B cell (primary cell): ENCODE measurements around the gene PTPRN2. TPM values are rescaled to one million over a fixed set of nuclear protein-coding genes. Genes with fewer than 3 reads are reported as not detected.

Experiments used
- ATAC-seq: fragments of 200-7000 bp; cut with Tn5 transposase; one replicate; pipeline ENCODE4 v1.10.0; 2021; ENCODE audit warnings: low read depth, mild to moderate bottlenecking, moderate number of reproducible peaks, moderate library complexity
- CTCF ChIA-PET: fragments of 350-600 bp; sonication (Branson Sonifier 250); formaldehyde crosslinking; loops from one replicate; lab custom pipeline; 2021; ENCODE audit warnings: antibody characterized with exemption, inconsistent platforms; lab: Charles Lee
- POLR2A ChIA-PET: fragments of 350-600 bp; sonication (Branson Sonifier 250); formaldehyde crosslinking; loops from one replicate; lab custom pipeline; 2021; ENCODE audit warnings: antibody characterized with exemption; lab: Charles Lee
- DNase-seq: peaks from one replicate; pipeline ENCODE4 v3.0.0; 2013
- H2AFZ ChIP-seq: 2 replicates; pipeline ENCODE4 v1.6.1; 2012; ENCODE audit warnings: mild to moderate bottlenecking, low read depth, low read length; ENCODE audit not compliant: insufficient read depth, poor library complexity, severe bottlenecking
- H3K27ac ChIP-seq, 2 donors: 1 replicate in 1 of 2; 2 replicates in 1 of 2; pipeline ENCODE4 v1.5.1; 2012 to 2013; ENCODE audit warnings: low read length in 2 of 2, mild to moderate bottlenecking in 2 of 2, moderate library complexity in 1 of 2
- H3K27me3 ChIP-seq, 4 experiments: fragments of 200-600 bp in 1 of 4; sonication (generic) in 1 of 4; replicated peaks in 1 of 4; 1 replicate in 2 of 4; 2 replicates in 2 of 4; pipeline versions ENCODE4 v1.6.1 to v1.7.0; 2013 to 2016; ENCODE audit warnings: low read length in 3 of 4, mild to moderate bottlenecking in 2 of 4, mixed read lengths in 1 of 4, moderate library complexity in 1 of 4; ENCODE audit not compliant: insufficient read depth in 4 of 4, control insufficient read depth in 3 of 4; ENCODE audit errors: control extremely low read depth in 1 of 4
- H3K36me3 ChIP-seq, 2 experiments: replicated peaks in 1 of 2; 1 replicate in 1 of 2; 2 replicates in 1 of 2; pipeline versions ENCODE4 v1.6.1 to v1.7.1; 2013; ENCODE audit warnings: low read length in 1 of 2; ENCODE audit not compliant: insufficient read depth in 2 of 2, control insufficient read depth in 1 of 2; ENCODE audit errors: control extremely low read depth in 1 of 2, extremely low read depth in 1 of 2
- H3K4me1 ChIP-seq, 2 donors: fragments of 200-600 bp in 1 of 2; sonication (generic) in 1 of 2; 1 replicate in 1 of 2; 2 replicates in 1 of 2; pipeline versions ENCODE4 v1.5.1 to v1.6.1; 2013 to 2017; ENCODE audit warnings: low read length in 2 of 2; ENCODE audit not compliant: control insufficient read depth in 2 of 2, insufficient read depth in 2 of 2
- H3K4me2 ChIP-seq: replicated peaks from 2 replicates; pipeline ENCODE3; 2012; ENCODE audit warnings: mild to moderate bottlenecking, low read depth, low read length; ENCODE audit not compliant: poor library complexity, severe bottlenecking
- H3K4me3 ChIP-seq, 5 experiments: fragments of 200-600 bp in 1 of 5; sonication (generic) in 1 of 5; 1 replicate in 3 of 5; 2 replicates in 2 of 5; pipeline versions ENCODE4 v1.5.1 to v1.7.0; 2011 to 2016; ENCODE audit warnings: low read length in 4 of 5, mild to moderate bottlenecking in 4 of 5, low read depth in 2 of 5, control low read depth in 1 of 5, moderate library complexity in 1 of 5; ENCODE audit not compliant: insufficient read depth in 1 of 5; ENCODE audit errors: control extremely low read depth in 1 of 5, extremely low read depth in 1 of 5
- H3K79me2 ChIP-seq: fragments of 200-600 bp; sonication (generic); one replicate; pipeline ENCODE4 v1.6.0; 2016; ENCODE audit warnings: low read length; ENCODE audit not compliant: control insufficient read depth, insufficient read depth
- H3K9ac ChIP-seq: fragments of 200-600 bp; sonication (generic); 2 replicates; pipeline ENCODE4 v1.6.1; 2017; ENCODE audit warnings: mild to moderate bottlenecking, low read length, moderate library complexity
- H3K9me3 ChIP-seq, 3 donors: one replicate each; pipeline versions ENCODE4 v1.6.1 to v1.7.1; 2013; ENCODE audit warnings: low read length in 2 of 3; ENCODE audit not compliant: control insufficient read depth in 2 of 3, insufficient read depth in 1 of 3; ENCODE audit errors: control extremely low read depth in 1 of 3
- H4K20me1 ChIP-seq: 2 replicates; pipeline ENCODE4 v1.6.0; 2012; ENCODE audit warnings: mild to moderate bottlenecking, low read length; ENCODE audit not compliant: insufficient read depth, control insufficient read depth, poor library complexity, severe bottlenecking
- H3K27ac Mint-ChIP-seq: one replicate; pipeline ENCODE4 v1.8.0; 2021; ENCODE audit warnings: mixed read lengths
- H3K27me3 Mint-ChIP-seq: one replicate; pipeline ENCODE4 v1.8.0; 2021; ENCODE audit warnings: mixed read lengths
- H3K4me1 Mint-ChIP-seq: one replicate; pipeline ENCODE4 v1.8.0; 2021; ENCODE audit warnings: mixed read lengths
- H3K4me3 Mint-ChIP-seq: one replicate; pipeline ENCODE4 v1.8.0; 2021; ENCODE audit warnings: mixed read lengths
- H3K9me3 Mint-ChIP-seq: one replicate; pipeline ENCODE4 v1.8.0; 2022; ENCODE audit warnings: mixed read lengths; ENCODE audit not compliant: insufficient read depth
- CTCF ChIP-seq: fragments of 200-600 bp; IDR thresholded peaks from one replicate; pipeline ENCODE4 v1.8.0; 2022; ENCODE audit warnings: antibody characterized with exemption, mild to moderate bottlenecking
- EZH2 ChIP-seq: IDR thresholded peaks from 2 replicates; pipeline ENCODE4 v1.6.1; 2012; ENCODE audit warnings: borderline replicate concordance, low read depth, mild to moderate bottlenecking, moderate library complexity, low read length; ENCODE audit not compliant: insufficient read depth, poor library complexity, severe bottlenecking
- WGBS: methylation state at CpG from one replicate; pipeline ENCODE4 v1.1.5; 2013; ENCODE audit warnings: missing lambda C conversion rate; ENCODE audit not compliant: insufficient coverage; 5-methylcytosine and 5-hydroxymethylcytosine counted together
- intact Hi-C: fragments of 100-400 bp; cut with micrococcal nuclease; formaldehyde crosslinking; loops from one replicate; pipeline ENCODE4 v1.10.0; 2022
- polyA plus RNA-seq: library from polyadenylated mRNA; depleted of rRNA; stranded (reverse); fragments of >200 nt; gene quantifications from 2 replicates; pipeline ENCODE4 v1.2.3, GENCODE V29; 2012
- total RNA-seq, 2 donors: library from RNA; stranded (reverse); fragments of 120-200 nt in 1 of 2; gene quantifications; 1 replicate in 1 of 2; 2 replicates in 1 of 2; pipeline versions ENCODE4 v1.2.3 to v1.2.4, GENCODE V29; 2013 to 2022

The PTPRN2 gene
- total and polyA plus RNA-seq, 2 donors (not counting 1 experiment from before 2014, with no cell fraction given), result 2.0 to 5.0 TPM

- no peak overlapping the region for H3K4me3 ChIP-seq
- H3K4me1 ChIP-seq, result no peaks in the 10 kb centered on the region
- H4K20me1 ChIP-seq, result no peaks in the 10 kb centered on the region
- no peak overlapping the region for H3K4me2 ChIP-seq
- H3K9me3 ChIP-seq, result peaks cover 0 to 10% (median 2%) of the 10 kb centered on the region in 3 donors
- no peak overlapping the region for H3K27ac ChIP-seq
- H3K27me3 ChIP-seq, result no peaks in the 10 kb centered on the region
- TF ChIP-seq CTCF (no peak), EZH2 (no peak)
- 90% methylated on average over 17 of the region's 18 CpGs for WGBS
- no peaks in the 10 kb centered on the region for H3K79me2 ChIP-seq
- ChIA-PET CTCF (no interaction called here), POLR2A (no interaction called here)
- Mint-ChIP-seq H3K27me3 (no peaks in the 10 kb centered on the region), H3K9me3 (no peaks in the 10 kb centered on the region), H3K27ac (no peak overlapping the region), H3K4me1 (no peaks in the 10 kb centered on the region), H3K4me3 (no peak overlapping the region)
- no peak overlapping the region for H3K9ac ChIP-seq
- DNase-seq (no peak), ATAC-seq (no peak)
- intact Hi-C loops, result no loop called here
- no peaks in the 10 kb centered on the region for H3K36me3 ChIP-seq
- no peak overlapping the region for H2AFZ ChIP-seq
Measured at GRCh38 chr7:157993406-157994105, 594.1 kb downstream of the PTPRN2 start.

- H3K4me3 ChIP-seq, result no peak overlapping the region
- H3K36me3 ChIP-seq, result no peaks in the 10 kb centered on the region
- intact Hi-C loops, result no loop called here
- no peak for DNase-seq
- H3K9ac ChIP-seq, result no peak overlapping the region
- no peak for ATAC-seq
- POLR2A ChIA-PET, result no interaction called here
- H3K27ac ChIP-seq, result no peak overlapping the region
- no peaks in the 10 kb centered on the region for H3K4me1 Mint-ChIP-seq
- H3K9me3 ChIP-seq, result peaks cover 0 to 10% (median 2%) of the 10 kb centered on the region in 3 donors
- no peaks in the 10 kb centered on the region for H3K4me1 ChIP-seq
- no peaks in the 10 kb centered on the region for H4K20me1 ChIP-seq
- no peaks in the 10 kb centered on the region for H3K79me2 ChIP-seq
- H3K9me3 Mint-ChIP-seq, result no peaks in the 10 kb centered on the region
- H2AFZ ChIP-seq, result no peak overlapping the region
- WGBS, result 84% methylated on average over 14 of the region's 17 CpGs
- no peak overlapping the region for H3K4me2 ChIP-seq
- CTCF ChIA-PET, result no interaction called here
- TF ChIP-seq CTCF (no peak), EZH2 (no peak)
- H3K27me3 Mint-ChIP-seq, result no peaks in the 10 kb centered on the region
- H3K27ac Mint-ChIP-seq, result no peak overlapping the region
- no peak overlapping the region for H3K4me3 Mint-ChIP-seq
- no peaks in the 10 kb centered on the region for H3K27me3 ChIP-seq
Measured at GRCh38 chr7:157992511-157993160, 595.0 kb downstream of the PTPRN2 start.
